CD4-positive, alpha-beta T cell treated with Interleukin-2 at 100 ng/mL for 4 hours (primary cell): Measurements from ENCODE around the gene CD14.
"Not testable (repeated sequence)": the region's sequence is repeated elsewhere in the genome, so short reads cannot be mapped to it uniquely, and the experiment has no call there.

Source experiments
- DNase-seq: peaks from one replicate; pipeline ENCODE4 v3.0.0-alpha.2; 2020; ENCODE audit warnings: low spot score

The CD14 gene

DNA sequence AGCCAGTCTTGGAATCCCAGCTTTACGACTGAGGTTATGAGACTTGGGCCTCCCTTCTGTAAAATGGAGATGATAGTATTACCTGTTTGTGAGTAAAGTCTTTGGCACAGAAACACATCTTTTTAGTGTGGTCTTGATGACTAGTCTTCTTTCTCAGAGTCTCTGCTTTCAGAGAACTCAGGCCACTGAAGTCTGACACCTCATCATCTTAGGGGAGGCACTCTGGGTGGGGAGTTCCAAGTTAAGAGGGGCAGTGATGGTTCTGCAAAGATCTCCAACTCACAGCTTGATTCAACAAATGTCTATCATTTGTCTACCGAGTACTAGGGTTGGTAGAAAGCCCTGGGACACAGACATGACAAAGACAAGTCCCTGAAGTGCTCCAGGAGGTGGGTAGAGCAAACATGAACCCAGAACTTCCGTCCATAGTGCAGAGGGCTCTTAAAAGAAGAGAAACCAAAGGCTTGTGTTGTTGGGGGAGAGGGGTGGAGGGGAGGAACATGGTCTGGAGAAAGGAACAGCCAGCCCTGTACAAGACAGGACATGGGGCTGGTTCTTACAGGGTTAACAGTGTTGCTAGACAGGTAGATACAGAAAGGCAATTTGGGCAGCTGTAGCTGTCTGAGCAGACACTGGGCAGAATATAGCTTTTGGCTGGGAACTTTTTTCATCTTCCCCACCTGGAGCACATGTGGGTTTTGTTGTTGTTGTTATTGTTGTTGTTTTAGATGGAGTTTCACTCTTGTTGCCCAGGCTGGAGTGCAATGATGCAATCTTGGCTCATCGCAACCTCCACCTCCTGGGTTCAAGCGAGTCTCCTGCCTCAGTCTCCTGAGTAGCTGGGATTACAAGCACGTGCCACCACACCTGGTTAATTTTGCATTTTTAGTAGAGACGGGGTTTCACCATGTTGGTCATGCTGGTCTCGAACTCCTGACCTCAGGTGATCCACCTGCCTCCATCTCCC lies 2.6 kb upstream of the CD14 start:
- peak; percentile 37 for DNase-seq

DNA sequence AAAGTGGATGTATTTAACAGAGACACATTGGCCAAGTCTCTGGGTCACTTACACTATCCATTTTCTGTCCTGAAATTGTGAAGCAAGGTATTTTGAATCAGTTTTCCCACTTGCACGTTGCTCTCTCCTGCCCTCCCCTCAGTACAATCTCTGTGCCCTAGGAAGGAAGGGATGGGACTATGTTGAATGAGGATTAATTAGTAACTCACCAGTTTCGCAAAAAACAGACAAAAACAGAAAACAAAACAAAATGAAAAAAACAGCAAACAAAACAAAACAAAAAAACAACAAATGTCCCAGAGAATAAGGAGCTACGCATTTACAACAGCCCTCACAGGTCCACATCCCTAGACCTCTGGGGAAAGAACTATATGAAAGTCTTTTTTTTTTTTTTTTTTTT lies 1.1 kb upstream of the CD14 start:
- DNase-seq: no peak

DNA sequence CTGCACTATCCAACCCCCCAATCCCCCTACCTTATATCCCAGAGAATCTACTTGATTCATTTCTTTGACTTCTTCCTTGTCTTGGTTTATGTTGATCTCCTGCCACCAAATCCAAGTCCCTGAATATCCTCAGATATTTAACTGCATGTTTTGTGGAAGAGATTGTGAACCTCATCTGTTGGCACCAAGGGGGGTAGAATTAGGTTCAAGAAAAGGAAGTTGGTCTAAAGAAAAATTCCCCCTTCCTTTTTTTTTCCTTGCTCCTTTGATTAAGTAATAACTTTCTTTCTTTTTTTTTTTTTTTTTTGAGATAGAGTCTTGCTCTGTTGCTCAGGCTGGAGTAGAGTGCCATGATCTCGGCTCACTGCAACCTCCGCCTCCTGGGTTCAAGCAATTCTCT lies 526 bp upstream of the CD14 start:
- DNase-seq: no peak

DNA sequence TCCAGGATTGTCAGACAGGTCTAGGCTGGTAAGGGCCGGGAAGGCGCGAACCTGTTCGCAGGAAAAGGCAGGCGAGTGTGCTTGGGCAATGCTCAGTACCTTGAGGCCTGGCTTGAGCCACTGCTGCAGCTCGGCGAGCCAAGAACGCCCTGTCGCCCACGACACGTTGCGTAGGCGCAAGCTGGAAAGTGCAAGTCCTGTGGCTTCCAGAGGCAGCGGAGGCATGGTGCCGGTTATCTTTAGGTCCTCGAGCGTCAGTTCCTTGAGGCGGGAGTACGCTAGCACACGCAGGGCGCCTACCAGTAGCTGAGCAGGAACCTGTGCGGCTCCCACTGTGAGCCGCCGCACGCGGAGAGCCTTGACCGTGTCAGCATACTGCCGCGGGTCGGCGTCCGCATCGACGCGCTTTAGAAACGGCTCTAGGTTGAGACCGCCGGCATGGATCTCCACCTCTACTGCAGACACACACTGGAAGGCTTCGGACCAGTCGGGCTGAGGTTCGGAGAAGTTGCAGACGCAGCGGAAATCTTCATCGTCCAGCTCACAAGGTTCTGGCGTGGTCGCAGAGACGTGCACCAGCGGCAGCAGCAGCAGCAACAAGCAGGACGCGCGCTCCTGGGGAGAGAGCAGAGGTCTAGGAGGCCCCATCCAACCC lies 482 bp downstream of the CD14 start:
- peak; percentile 42 for DNase-seq

DNA sequence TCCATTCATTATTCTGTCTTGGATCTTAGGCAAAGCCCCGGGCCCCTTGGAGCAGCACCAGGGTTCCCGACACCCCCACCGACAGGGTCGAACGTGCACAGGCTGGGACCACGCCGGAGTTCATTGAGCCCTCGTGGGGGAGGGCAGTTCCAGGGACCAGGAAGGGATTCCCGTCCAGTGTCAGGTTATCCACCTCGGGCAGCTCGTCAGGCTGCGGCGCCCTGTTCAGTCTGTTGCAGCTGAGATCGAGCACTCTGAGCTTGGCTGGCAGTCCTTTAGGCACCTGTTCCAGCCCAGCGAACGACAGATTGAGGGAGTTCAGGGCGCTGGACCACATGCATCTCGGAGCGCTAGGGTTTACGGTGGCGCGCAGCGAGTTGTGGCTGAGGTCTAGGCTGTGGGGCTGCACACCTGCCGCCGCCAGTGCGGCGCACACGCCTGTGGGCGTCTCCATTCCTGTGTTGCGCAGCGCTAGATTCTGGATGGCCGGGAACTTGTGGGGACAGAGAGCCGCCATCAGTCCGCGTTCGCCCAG lies 1.1 kb downstream of the CD14 start:
- peak; percentile 29 for DNase-seq

DNA sequence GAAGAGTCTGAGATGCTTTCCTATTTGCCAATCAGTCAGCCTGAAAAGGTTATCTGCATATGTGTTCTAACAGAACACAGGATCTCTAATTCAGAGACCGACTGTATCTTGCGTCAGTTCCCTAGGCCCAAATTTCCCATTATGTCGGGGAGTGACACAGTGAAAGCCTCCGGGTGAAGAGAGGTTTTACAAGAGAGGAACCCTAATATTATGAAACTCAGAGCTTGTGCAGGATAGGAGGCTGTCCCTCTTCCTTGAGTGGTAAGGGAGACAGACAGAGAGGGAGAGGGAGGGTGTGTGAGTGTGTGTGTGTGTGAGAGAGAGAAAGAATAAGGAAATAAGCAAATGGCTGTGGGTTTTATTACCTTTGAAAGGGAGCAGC lies 1.9 kb downstream of the CD14 start:
- no peak for DNase-seq

DNA sequence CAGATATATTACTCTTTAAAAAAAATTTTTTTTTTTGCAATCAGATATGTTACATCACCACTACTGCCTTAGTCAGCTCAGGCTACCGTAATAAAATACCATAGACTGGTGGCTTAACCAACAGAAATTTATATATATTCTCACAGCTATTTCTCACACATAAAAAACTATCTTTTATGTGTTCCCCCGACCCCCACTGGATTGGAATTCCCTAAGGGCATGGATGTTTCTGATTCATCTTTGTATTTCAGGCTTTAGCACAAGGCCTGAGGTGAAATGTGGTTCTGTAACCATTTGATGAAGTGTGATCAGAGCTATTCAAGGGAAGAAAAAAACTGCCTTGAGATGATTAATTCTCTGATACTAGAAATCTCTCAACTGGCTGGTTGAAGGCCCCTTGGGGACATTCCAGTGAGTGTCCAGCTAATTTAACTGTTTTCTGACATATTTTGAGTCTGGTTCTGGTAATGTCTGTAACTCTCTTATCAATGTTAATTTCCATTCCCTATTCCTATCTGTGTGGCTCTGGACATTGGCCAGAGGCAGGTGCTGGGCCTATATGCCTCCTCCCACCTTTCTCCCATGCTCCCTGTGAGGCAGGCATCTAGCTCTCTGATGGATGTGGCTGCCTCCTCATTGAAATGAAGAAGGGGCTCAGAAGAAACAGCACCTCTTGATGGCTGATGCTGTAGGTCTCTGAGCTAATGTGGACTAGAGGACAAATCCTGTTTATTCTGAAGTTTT lies 2.5 kb downstream of the CD14 start:
- no peak for DNase-seq

DNA sequence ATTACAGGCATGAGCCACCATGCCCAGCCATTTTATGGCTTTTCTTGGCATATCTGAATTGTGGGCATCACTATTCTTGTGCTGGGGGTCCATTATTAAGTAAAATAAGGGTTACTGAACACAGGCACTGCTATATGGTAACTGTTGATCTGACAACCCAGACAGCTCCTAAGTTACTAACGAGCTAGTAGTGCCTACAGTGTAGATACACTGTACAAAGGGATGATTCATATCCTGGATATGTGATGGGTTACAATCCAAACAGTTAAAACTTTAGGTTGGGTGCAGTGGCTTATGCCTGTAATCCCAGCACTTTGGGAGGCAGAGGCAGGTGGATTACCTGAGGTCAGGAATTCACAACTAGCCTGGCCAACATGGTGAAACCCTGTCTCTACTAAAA lies 4.3 kb downstream of the CD14 start:
- DNase-seq: no peak

DNA sequence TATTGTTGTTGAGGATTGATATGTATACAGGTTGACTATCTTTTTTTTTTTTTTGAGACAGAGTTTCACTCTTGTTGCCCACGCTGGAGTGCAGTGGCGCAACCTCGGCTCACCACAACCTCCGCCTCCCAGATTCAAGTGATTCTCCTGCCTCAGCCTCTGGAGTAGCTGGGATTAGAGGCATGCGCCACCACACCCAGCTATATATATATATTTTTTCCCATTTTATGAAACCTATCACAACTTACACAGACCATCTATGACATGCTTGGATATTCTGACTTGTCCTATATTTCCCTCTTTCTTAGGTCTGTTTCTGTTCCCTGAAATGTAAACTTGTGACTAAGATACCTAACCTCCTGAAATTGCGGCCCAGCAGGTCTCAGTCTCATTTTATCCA lies 5.0 kb downstream of the CD14 start:
- DNase-seq: no peak

DNA sequence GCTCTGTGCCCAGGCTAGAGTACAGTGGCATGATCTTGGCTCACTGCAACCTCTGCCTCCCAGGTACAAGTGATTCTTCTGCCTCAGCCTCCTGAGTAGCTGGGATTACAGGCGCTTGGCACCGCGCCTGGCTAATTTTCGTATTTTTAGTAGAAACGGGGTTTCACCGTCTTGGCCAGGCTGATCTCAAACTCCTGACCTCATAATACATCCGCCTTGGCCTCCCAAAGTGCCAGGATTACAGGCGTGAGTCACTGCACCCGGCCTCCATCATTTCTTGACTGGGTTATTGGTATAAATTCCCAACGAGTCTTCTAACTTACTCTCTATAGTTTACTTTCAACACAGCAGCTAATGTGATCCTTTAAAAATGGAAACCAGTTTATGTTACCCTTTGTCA lies 8.1 kb downstream of the CD14 start:
- not testable (repeated sequence) for DNase-seq

DNA sequence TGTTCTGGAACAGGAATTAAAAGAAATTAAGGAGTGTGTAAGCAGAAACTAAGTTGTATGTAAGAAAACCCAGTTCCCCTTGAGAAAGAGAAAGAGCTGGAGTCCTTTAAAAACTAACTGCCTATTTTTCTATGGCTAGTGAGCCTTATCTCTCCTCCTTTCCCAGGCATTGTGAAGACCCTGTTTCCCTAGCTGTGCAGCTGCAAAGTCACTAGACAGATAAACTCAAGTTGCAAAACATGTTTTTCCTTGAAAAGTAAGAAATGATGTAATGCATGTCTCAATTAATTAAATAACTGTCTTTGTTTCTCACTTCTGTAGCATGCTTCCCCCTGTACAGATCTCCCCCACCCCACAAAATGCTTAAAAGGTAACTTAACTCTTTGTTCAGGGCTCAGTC lies 9.9 kb downstream of the CD14 start:
- not testable (repeated sequence) for DNase-seq

DNA sequence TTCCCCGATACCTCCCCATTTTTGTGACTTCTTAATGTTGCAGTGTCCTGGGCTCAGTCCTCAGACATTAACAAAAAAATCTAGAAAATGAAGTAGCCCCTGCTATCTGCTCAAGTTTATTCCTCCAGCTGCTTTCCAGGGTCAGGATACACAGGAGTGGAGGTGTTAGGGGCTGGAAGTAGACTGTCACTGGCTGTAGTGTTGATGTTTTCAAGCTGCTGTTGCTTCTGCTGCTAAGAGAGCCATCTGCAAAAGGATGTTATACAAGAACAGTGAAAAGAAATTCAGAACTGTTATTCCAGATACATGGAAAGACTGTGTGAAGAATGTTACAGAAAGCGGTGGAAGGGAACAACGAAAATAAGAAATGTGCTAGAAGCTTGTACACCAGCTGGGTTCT lies 10.7 kb downstream of the CD14 start:
- DNase-seq: no peak

DNA sequence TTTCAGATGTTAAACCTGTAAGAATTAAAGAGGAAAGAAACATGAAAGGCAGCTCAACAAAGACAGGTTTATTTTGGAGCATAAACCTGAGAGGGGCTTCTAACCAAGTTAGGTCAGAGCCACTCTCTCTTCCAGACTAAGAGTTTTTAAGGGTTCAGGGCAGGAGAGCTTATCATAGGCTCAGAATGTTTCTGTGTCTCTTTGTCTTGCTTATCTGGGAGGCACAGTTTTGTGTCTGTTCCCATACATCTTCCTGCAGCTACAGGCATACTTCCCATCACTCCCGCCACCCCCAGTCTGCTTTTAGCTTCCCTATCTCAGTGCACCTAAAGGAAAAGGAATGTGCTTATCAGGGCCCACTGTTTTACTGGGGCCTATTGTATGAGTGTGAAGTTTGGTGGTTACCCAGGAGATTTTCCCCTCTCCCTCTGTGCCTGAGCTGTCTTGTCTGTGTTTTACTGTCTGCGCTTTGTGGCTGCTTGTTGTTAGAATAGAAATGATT lies 21.9 kb downstream of the CD14 start:
- no peak for DNase-seq

DNA sequence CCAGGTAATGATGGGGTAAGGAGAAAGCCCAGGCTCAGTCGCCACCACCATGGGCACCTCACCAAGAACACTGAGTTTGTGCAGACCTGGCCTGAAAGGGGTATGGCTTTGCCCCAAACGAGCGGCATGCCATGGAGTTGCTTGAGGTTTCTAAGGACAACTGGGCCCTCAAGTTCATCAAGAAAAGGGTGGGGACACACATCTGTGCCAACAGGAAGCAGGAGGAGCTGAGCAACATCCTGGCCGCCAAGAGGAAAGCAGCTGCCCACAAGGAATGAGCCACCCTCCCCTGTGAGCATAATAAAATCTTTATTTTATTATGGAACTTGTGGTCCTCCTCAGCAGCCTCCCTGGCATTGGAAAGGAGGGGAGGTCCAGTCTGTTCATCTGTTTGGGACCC lies 23.8 kb downstream of the CD14 start:
- DNase-seq: no peak

DNA sequence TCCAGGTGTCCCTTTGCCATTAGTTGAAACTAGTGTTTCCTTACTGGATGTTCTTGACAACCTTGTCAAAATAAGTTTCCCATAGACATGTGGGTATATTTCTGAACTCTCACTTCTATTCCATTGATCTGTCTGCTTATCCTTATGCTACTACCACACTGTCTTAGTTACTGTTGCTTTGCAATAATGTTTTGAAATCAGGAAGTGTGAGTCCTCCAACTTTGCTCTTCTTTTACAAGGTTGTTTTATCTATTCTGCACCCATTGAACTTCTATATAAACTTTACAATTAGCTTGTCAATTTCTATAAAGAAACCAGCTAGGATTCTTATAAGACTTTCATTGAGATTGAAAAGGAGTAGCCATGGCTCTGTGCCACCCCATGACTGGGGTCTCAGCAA lies 24.3 kb downstream of the CD14 start:
- DNase-seq: no peak

DNA sequence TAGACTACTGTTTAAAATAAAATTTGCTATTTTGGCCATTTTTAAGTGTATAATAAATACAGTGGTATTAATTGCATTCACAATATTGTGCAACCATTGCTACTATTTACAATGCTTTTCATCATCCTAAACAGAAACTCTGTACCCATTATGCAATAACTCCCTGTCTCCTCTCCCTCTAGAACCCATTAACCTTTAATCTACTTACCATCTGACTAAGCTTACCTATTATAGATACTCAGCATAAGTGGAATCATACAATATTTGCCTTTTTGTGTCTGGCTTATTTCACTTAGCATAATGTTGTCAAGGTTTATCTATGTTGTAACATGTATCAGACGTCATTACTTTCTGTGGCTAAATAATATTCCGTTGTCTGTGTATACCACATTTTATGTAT lies 25.9 kb downstream of the CD14 start:
- no peak for DNase-seq

DNA sequence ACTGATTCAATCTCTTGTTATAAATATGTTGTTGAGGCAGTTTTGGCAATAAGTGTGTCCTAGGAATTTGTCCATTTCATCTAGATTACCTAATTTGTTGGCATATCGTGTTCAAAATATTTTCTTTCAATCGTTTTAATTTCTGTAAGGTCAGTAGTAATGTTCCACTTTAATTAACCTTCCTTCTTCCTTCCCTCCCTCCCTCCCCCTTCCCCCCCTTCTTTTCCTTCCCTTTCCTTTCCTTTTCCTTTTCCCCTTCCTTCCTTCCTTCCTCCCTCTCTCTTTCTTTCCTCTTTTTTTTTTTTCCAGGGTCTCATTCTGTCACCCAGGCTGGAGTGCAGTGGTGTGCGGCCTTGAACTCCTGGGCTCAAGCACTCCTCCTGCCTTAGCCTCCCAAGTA lies 27.1 kb downstream of the CD14 start:
- no peak for DNase-seq

DNA sequence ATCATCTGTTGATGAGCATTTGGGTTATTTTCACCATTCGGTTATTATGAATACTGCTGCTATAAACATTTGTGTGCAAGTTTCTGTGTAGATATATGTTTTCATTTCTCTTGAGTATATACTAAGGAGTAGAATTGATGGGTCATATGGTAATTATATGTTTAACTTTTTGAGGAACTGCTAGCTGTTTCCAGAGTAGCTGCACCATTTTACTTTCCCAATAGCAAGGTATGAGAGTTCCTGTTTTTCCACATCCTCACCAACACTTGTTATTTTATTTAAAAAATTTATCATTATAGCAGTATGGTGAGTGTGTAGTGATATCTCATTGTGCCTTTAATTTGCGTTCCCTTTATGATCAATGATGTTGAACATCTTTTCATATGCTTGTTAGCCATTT lies 29.2 kb downstream of the CD14 start:
- no peak for DNase-seq

DNA sequence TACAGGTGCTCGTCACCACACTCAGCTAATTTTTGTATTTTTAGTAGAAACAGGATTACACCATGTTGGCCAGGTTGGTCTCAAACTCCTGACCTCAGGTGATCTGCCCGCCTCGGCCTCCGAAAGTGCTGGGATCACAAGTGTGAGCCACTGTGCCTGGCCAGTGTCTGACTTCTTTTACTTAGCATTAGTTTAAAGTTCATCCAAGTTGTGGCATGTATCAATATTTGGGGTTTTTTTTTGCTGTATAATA lies 29.6 kb downstream of the CD14 start:
- not testable (repeated sequence) for DNase-seq

DNA sequence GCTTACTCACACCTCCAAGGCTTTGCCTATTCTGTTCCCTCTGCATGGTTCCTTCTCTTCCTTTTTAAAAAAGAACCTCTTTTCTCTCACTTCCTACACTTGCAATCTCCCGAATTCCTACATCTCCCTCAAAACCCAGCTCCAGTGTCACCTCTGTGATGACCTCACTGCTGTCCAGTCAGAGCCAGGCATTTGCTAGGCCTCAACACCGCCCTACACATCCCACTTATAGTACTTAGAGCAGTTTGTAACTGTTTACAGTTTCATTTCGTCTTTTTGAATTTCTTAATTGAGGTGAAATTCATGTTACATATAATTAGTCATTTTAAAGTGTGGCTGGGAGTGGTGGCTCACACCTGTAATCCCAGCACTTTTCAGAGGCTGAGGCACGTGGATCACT lies 30.8 kb downstream of the CD14 start:
- DNase-seq: no peak

DNA sequence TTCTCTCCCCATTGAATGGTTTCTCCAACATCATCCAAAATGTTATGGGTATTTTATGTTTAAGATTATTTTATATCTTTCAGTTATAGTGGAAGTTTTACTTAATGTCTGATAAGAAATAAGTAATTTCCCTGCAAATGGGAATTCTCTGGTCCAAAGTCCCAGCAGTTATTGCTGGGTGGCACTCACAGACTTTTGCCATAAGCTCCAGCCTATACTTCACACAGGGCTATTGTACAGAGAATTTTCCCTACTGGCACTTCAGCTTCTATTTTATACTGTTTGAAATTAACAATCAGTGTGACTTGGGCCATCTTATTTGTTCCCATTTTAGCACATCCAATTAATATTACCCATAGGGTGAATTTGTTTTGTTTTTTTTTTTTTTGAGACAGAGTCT lies 32.9 kb downstream of the CD14 start:
- DNase-seq: no peak

DNA sequence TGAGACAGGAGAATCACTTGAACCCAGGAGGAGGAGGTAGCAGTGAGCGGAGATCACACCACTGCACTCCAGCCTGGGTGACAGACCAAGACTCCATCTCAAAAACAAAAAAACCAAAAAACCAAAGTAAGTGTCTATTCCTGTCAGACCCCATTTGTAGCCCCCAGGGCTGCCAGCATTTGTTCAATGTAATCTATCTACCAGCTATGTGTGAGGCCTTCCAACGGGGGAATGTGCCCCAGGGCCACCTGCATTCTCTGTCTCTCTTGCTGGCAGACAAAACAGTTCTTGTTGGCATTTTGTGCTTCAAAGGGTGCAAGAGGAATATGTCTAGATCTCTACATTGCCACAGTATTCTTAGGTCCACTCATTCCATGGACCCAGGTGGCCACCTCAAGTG lies 34.1 kb downstream of the CD14 start:
- DNase-seq: no peak

DNA sequence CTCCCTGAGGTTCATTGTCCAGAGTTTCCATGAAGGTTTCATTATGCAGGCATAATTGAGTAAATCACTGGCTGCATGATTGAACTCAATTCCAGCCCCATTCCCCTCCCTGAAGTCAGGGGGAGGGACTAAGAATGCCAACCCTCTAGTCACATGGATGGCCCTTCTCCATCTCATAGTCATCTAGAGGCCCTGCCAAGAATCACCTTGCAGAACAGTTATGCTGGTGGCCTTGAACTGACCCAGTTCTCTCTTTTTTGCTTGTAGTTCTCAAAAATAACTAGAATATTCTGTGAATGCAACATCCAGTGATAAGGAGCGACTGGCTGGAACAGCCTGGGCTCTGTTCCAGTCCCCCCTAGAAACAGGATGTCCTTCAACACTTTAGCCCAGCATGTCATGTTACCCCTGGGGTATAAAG lies 36.6 kb downstream of the CD14 start:
- DNase-seq: no peak
